AG04450 (cell line): Measurements from ENCODE around the gene PRRG3. TPM values are rescaled to one million over a fixed set of nuclear protein-coding genes. Genes with fewer than 3 reads are reported as not detected.

Source experiments
- CTCF ChIA-PET: fragments of 300-600, 350-600 bp; formaldehyde crosslinking; extraction: SDS; loops from one replicate; lab custom pipeline; 2022; ENCODE audit warnings: antibody characterized with exemption, inconsistent platforms; lab: Charles Lee
- POLR2A ChIA-PET: fragments of 350-600 bp; formaldehyde crosslinking; extraction: SDS; loops from one replicate; lab custom pipeline; 2021; ENCODE audit warnings: antibody characterized with exemption, inconsistent platforms; lab: Yijun Ruan, JAX
- DNase-seq: peaks from one replicate; pipeline ENCODE4 v3.0.0-alpha.2; 2011; ENCODE audit warnings: low read depth, low spot score
- H3K27ac ChIP-seq: one replicate; pipeline ENCODE4 v1.5.1; 2012; ENCODE audit warnings: low read depth, low read length, control low read depth
- H3K27me3 ChIP-seq: one replicate; pipeline ENCODE4 v1.6.0; 2012; ENCODE audit warnings: low read length; ENCODE audit not compliant: control insufficient read depth, insufficient read depth
- H3K4me3 ChIP-seq: 2 replicates; pipeline ENCODE4 v1.5.1; 2011; ENCODE audit warnings: mild to moderate bottlenecking, low read depth, low read length, control low read depth
- H3K9me3 ChIP-seq: 2 replicates; pipeline ENCODE4 v1.5.1; 2012; ENCODE audit warnings: low read length; ENCODE audit not compliant: control insufficient read depth, insufficient read depth
- CTCF ChIP-seq: IDR thresholded peaks from 2 replicates; pipeline ENCODE4 v1.5.1; 2011; ENCODE audit warnings: low read depth, low read length, control low read depth, inconsistent platforms
- polyA plus RNA-seq: library from polyadenylated mRNA; depleted of rRNA; stranded (reverse); fragments of >200 nt; gene quantifications from 2 replicates; pipeline ENCODE4 v1.2.3, GENCODE V29; 2011

Gene PRRG3
- polyA plus RNA-seq, 1 experiment, result not detected

DNA sequence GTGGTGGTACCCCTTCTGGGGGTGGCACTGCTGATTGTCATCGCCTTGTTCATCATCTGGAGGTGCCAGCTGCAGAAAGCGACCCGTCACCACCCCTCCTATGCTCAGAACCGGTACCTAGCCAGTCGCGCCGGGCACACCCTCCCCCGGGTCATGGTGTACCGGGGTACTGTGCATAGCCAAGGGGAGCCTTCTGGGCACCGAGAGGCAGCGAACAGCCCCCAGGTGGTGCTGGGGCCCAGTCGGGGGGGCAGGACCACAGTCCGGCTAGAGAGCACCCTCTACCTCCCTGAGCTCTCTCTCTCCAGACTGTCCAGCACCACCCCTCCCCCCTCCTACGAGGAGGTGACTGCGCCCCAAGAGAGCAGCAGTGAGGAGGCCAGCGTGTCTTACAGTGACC lies 5.3 kb downstream of the PRRG3 start:
- TF ChIP-seq CTCF, result no peak
- Histone ChIP-seq H3K4me3 (no peak overlapping the region), H3K27me3 (no peaks in the 10 kb centered on the region), H3K9me3 (no peaks in the 10 kb centered on the region), H3K27ac (no peak overlapping the region)
- ChIA-PET POLR2A (no interaction called here), CTCF (no interaction called here)
- no peak for DNase-seq

GRCh38 chrX:151701071-151701470 lies 5.8 kb downstream of the PRRG3 start:
- H3K27me3 ChIP-seq, result no peaks in the 10 kb centered on the region
- no peak for TF ChIP-seq CTCF
- CTCF ChIA-PET, result no interaction called here
- H3K9me3 ChIP-seq, result no peaks in the 10 kb centered on the region
- POLR2A ChIA-PET, result no interaction called here
- H3K4me3 ChIP-seq, result no peak overlapping the region
- DNase-seq, result no peak
- H3K27ac ChIP-seq, result no peak overlapping the region

- TF ChIP-seq CTCF, result no peak
- ChIA-PET POLR2A (no interaction called here), CTCF (no interaction called here)
- H3K27ac ChIP-seq, result no peak overlapping the region
- H3K4me3 ChIP-seq, result no peak overlapping the region
- H3K27me3 ChIP-seq, result no peaks in the 10 kb centered on the region
- no peaks in the 10 kb centered on the region for H3K9me3 ChIP-seq
- DNase-seq, result no peak
These were observed 6.3 kb downstream of the PRRG3 start for GRCh38 chrX:151701531-151701930.

DNA sequence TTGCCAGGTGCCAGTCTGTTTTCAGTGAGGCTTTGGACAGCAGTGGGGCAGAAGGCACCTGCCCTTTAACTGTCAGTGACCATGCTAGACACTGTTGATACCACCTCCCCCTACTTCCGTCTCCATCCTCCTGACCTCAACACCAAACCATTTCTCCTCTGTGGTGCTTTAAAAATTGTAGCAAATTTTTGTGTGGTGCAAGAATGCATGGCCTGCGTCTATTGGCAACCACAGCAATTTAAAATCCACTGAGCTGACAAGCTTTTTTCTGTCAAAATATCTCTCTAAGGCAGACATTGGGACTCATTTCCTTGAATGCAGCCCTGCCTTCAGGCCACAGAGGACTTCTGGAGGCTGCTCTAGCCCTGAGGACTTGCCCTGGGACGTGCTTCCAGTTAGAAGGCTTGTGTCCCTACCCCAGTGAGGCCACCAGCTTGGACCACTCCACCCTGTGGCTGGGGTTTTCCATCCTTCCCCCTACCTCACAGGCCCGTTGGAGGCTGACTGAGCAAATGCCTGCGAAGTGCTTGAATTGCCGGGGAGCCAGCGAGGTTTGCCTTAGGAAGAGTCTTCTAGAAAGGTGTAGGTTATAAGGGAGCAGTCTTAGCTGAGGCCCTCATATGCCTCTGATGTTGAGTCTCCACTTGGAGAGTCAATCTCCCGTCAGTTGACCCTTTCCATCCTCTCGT lies 6.9 kb downstream of the PRRG3 start:
- TF ChIP-seq CTCF, result no peak

GRCh38 chrX:151702741-151703340 lies 7.6 kb downstream of the PRRG3 start:
- no peak overlapping the region for H3K4me3 ChIP-seq
- H3K27ac ChIP-seq, result no peak overlapping the region
- H3K27me3 ChIP-seq, result no peaks in the 10 kb centered on the region
- no peaks in the 10 kb centered on the region for H3K9me3 ChIP-seq
- DNase-seq, result no peak
- ChIA-PET CTCF (no interaction called here), POLR2A (no interaction called here)
- no peak for TF ChIP-seq CTCF

More for the DNA sequence above, 6.9 kb downstream of the PRRG3 start:
- CTCF ChIA-PET, result no interaction called here
- Histone ChIP-seq H3K9me3 (no peaks in the 10 kb centered on the region), H3K27ac (no peak overlapping the region), H3K27me3 (no peaks in the 10 kb centered on the region), H3K4me3 (no peak overlapping the region)
- POLR2A ChIA-PET, result no interaction called here
- DNase-seq, result no peak
